GM11168 (cell line): ENCODE measurements around the gene AHNAK.

Experiments
- in situ Hi-C: fragments of 300-500 bp; cut with MboI; formaldehyde crosslinking; loops from one replicate; pipeline ENCODE4 v1.12.0; 2022; ENCODE audit warnings: low sequenced_read_pairs; ENCODE audit not compliant: unreplicated experiment

The AHNAK gene

GRCh38 chr11:62536301-62536957 is 10.2 kb downstream of the AHNAK start:
- in situ Hi-C loops, result no loop called here

- in situ Hi-C loops, result no loop called here
These were observed 10.8 kb downstream of the AHNAK start for GRCh38 chr11:62535802-62536201.

- in situ Hi-C loops, result no loop called here
These were observed 11.6 kb downstream of the AHNAK start for GRCh38 chr11:62534779-62535545.

GRCh38 chr11:62532096-62532495 is 14.5 kb downstream of the AHNAK start:
- in situ Hi-C loops, result no loop called here

GRCh38 chr11:62516736-62517371 is 29.8 kb downstream of the AHNAK start:
- in situ Hi-C loops, result no loop called here

GRCh38 chr11:62514151-62514550 is 32.5 kb downstream of the AHNAK start:
- in situ Hi-C loops, result no loop called here

GRCh38 chr11:62513626-62514025 is 33.0 kb downstream of the AHNAK start:
- in situ Hi-C loops, result no loop called here

- in situ Hi-C loops, result no loop called here
These were observed 33.6 kb downstream of the AHNAK start for GRCh38 chr11:62512961-62513360.

GRCh38 chr11:62508336-62509058 is 38.1 kb downstream of the AHNAK start:
- in situ Hi-C loops, result no loop called here

GRCh38 chr11:62507125-62507422 is 39.5 kb downstream of the AHNAK start:
- in situ Hi-C loops, result no loop called here

GRCh38 chr11:62506413-62507124 is 40.0 kb downstream of the AHNAK start:
- in situ Hi-C loops, result no loop called here

- in situ Hi-C loops, result no loop called here
These were observed 41.0 kb downstream of the AHNAK start for GRCh38 chr11:62505440-62506091.

GRCh38 chr11:62505059-62505439 is 41.6 kb downstream of the AHNAK start:
- in situ Hi-C loops, result no loop called here

- in situ Hi-C loops, result no loop called here
These were observed 42.2 kb downstream of the AHNAK start for GRCh38 chr11:62504158-62504973.

GRCh38 chr11:62502030-62502730 is 44.4 kb downstream of the AHNAK start:
- in situ Hi-C loops, result no loop called here

GRCh38 chr11:62501432-62501891 is 45.1 kb downstream of the AHNAK start:
- in situ Hi-C loops, result no loop called here

GRCh38 chr11:62500650-62501030 is 46.0 kb downstream of the AHNAK start:
- in situ Hi-C loops, result no loop called here

- in situ Hi-C loops, result no loop called here
These were observed 46.5 kb downstream of the AHNAK start for GRCh38 chr11:62499944-62500649.
